ENCODE measurements around the gene IKBKE.

- TF ChIP-seq CTCF (IDR thresholded peaks at IDR 0.05), result no peak
- no peak for TF ChIP-seq EP300 (IDR thresholded peaks at IDR 0.05)
Observed at GRCh38 chr1:206435445-206435844, 34.8 kb upstream of the IKBKE start.

Measured in esophagus muscularis mucosa (tissue), 3 donors.